Stomach smooth muscle (tissue), 2 donors: ENCODE results near the gene SYT6.

Source experiments
- H3K27ac ChIP-seq: one replicate; pipeline ENCODE4 v1.7.0; 2013; ENCODE audit warnings: mild to moderate bottlenecking, low read length, inconsistent platforms
- H3K27me3 ChIP-seq, 2 donors: one replicate each; pipeline ENCODE4 v1.7.0; 2013; ENCODE audit warnings: low read length in 2 of 2; ENCODE audit not compliant: insufficient read depth in 2 of 2, control insufficient read depth in 1 of 2
- H3K36me3 ChIP-seq, 2 donors: one replicate each; pipeline ENCODE4 v1.7.0; 2013; ENCODE audit warnings: low read length in 2 of 2; ENCODE audit not compliant: control insufficient read depth in 2 of 2, insufficient read depth in 2 of 2
- H3K4me1 ChIP-seq: one replicate; pipeline ENCODE4 v1.7.0; 2013; ENCODE audit warnings: low read length; ENCODE audit not compliant: control insufficient read depth, insufficient read depth
- H3K4me3 ChIP-seq, 2 donors: one replicate each; pipeline ENCODE4 v1.7.0; 2013; ENCODE audit warnings: low read length in 2 of 2
- H3K9ac ChIP-seq, 2 donors: one replicate each; pipeline ENCODE4 v1.7.0; 2013; ENCODE audit warnings: low read length in 2 of 2, mild to moderate bottlenecking in 1 of 2
- H3K9me3 ChIP-seq, 2 donors: one replicate each; pipeline ENCODE4 v1.7.0; 2013; ENCODE audit warnings: low read length in 2 of 2; ENCODE audit not compliant: control insufficient read depth in 2 of 2
- donor health status: healthy.
- donor health status: Pancreatic carcinoma.

Gene SYT6

DNA sequence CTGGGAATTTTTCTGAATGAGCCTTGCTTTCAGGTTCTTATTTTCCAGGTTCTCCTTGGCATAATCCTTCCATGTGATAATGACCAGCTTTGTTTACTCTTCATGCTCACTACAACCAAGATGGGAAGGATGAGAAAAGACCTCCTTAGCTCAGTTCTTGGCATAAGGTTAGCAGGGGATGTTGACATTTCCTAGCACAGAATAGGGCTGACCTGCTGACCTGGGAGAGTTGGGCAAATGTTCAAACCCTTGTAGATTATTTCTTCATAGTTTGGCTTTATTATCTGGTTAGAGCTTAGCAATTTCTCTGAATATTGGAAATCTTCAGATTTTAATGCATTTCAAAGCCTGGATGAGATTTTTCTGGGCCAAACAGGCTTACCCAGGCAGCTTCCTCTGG lies 23.6 kb upstream of the SYT6 start:
- Histone ChIP-seq H3K27ac (no peak overlapping the region), H3K4me3 (no peak overlapping the region)

DNA sequence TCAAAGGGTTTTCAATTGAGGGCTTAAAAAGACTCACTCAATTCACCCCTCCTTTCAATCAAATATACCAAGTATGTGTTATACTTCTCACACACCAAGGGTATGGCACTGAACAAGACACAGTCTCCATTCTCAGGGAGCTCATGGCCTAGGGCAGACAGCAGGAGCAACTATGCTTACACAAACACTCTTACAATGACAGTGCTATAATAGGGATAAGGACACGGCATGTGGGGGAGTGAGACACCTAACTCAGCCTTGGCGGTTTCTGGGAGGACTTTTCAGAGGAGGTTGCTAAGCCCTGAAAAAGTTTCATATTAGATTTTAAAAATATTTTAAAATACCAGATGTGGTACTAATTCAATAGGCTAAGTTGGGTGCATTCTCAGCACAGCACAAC lies 22.7 kb upstream of the SYT6 start:
- H3K36me3 ChIP-seq, result no peaks in the 10 kb centered on the region
- H3K27ac ChIP-seq, result no peak overlapping the region
- H3K9me3 ChIP-seq, result no peaks in the 10 kb centered on the region
- no peak overlapping the region for H3K4me3 ChIP-seq
- H3K4me1 ChIP-seq, result peaks cover 3% of the 10 kb centered on the region
- H3K27me3 ChIP-seq, result peaks cover 0 to 2% of the 10 kb centered on the region in 2 donors
- no peak overlapping the region for H3K9ac ChIP-seq

More for the DNA sequence above, 23.6 kb upstream of the SYT6 start:
- H3K4me1 ChIP-seq, result peaks cover 3% of the 10 kb centered on the region
- no peaks in the 10 kb centered on the region for H3K9me3 ChIP-seq
- H3K27me3 ChIP-seq, result no peaks in the 10 kb centered on the region
- H3K9ac ChIP-seq, result no peak overlapping the region
- H3K36me3 ChIP-seq, result no peaks in the 10 kb centered on the region

DNA sequence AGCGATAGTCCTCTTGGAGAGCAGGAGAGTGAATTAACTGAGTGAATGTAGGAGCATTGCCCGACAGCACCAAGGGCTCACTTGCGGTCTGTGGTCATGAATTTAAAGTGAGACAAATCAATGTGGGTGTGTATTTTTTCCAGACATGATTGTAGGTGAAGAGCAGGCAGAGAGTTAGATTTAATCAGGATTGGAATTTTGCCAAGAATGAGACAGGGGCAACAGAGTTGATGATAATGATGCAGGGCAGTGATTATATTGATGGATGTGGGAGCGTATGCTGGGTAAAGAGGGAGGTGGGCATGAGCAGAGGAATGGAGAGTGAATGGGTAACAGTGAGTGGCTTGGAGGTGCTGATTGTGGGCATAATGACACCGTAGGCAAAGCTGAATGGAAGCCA lies 20.0 kb upstream of the SYT6 start:
- peaks cover 0 to 2% of the 10 kb centered on the region in 2 donors for H3K27me3 ChIP-seq
- no peaks in the 10 kb centered on the region for H3K9me3 ChIP-seq
- H3K4me3 ChIP-seq, result no peak overlapping the region
- no peak overlapping the region for H3K27ac ChIP-seq
- peaks cover 3% of the 10 kb centered on the region for H3K4me1 ChIP-seq
- no peak overlapping the region for H3K9ac ChIP-seq
- no peaks in the 10 kb centered on the region for H3K36me3 ChIP-seq

DNA sequence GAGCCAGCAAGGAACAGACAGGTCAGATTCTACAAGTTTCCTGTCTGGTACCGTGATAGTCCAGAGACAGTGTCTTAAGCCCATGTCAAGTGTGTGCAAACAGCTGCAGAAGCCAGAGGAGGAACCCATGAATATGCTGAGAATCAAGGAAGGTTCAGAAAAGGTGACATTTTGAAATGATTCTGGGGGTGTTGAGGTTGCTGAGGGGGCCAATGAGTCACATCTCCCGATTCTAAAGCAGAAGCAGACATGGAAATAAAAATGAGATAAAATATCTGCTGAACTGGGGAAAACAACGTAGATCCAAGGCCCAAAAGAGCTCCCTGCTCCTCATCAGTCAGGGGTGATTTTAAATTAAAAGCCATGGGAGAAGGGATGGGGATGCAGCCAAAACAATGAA lies 15.8 kb upstream of the SYT6 start:
- Histone ChIP-seq H3K9me3 (no peaks in the 10 kb centered on the region), H3K36me3 (no peaks in the 10 kb centered on the region), H3K9ac (no peak overlapping the region), H3K4me1 (no peaks in the 10 kb centered on the region), H3K4me3 (no peak overlapping the region), H3K27ac (no peak overlapping the region), H3K27me3 (peaks cover 0 to 7% of the 10 kb centered on the region in 2 donors)

DNA sequence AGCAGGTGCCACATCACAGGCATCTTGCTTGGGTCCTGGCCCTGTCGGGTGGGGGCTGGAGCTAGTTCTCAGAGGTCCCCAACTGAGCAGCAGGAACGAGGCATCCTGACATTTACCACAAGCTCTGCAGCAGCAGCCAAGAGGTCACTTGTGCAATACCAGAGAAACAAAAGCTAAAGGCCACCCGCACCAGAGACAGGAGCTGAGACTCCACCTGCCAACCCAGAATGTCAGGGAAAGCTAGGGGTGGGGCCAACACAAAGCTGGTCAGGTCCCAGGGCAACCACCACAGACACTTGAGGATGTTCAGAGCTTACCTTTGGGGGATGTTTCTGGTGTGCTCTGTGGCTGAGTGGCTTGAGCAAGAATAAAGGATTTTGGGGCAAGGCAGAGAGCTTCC lies 13.6 kb upstream of the SYT6 start:
- H3K27me3 ChIP-seq, result peaks cover 0 to 7% of the 10 kb centered on the region in 2 donors
- no peak overlapping the region for H3K4me3 ChIP-seq
- no peak overlapping the region for H3K9ac ChIP-seq
- no peaks in the 10 kb centered on the region for H3K4me1 ChIP-seq
- H3K36me3 ChIP-seq, result no peaks in the 10 kb centered on the region
- H3K27ac ChIP-seq, result no peak overlapping the region
- no peaks in the 10 kb centered on the region for H3K9me3 ChIP-seq

DNA sequence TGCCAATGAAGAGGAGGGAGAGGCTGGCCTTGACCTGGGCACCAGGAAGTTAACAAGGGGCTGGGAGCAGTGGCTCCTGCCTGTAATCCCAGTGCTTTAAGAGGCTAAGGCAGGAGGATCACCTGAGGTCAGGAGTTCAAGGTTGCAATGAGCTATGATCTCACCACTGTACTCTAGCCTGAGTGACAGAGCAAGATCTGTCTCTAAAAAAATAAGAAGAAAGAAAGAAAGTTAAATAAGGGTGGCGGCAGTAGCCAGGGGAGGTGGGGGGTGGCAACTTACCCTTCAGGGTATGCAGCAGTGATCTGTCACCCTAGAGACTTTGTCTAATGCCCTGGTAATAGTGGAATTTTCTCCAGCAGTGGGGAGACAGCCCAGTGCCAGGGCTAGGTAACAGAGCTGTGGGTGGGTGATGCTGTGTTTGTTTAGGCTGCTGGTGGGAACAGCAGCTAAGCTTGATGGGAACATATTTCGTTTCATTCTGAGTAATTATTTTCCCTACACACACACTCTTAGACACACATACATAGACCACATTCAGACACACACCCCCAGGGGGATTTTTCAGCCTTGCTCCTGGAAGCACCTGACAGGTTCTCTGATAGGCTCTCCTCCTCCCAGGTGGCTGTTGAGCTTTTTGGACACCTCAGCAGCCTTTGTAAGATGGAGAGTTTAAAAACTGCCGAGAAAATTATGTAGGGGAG lies 11.3 kb upstream of the SYT6 start:
- Histone ChIP-seq H3K4me3 (no peak overlapping the region), H3K4me1 (no peaks in the 10 kb centered on the region)

DNA sequence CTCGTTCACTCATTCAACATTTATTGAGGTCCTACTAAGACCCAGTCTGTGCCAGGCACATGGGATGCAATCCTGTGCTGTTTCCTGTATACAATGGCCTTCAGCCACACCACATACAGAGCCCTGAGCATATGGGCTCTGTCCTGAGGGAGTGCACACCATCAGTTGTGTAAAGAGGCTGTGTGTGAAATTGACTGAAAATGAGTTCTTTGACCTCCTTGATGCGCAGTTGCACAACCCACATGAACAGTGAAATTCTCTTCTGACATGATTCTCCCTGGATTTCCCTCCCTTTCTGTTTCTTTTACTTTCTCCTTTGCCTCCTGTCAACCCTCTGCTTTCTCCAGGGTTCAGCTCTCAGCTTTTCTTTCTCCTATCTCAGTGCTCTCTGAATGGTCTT lies 6.3 kb upstream of the SYT6 start:
- no peak overlapping the region for H3K4me3 ChIP-seq
- peaks cover 21 to 22% of the 10 kb centered on the region in 2 donors for H3K27me3 ChIP-seq
- peaks cover under 1% of the 10 kb centered on the region for H3K4me1 ChIP-seq
- H3K9me3 ChIP-seq, result no peaks in the 10 kb centered on the region
- no peaks in the 10 kb centered on the region for H3K36me3 ChIP-seq
- no peak overlapping the region for H3K9ac ChIP-seq
- H3K27ac ChIP-seq, result no peak overlapping the region

More for the DNA sequence above, 11.3 kb upstream of the SYT6 start:
- H3K27ac ChIP-seq, result no peak overlapping the region
- no peak overlapping the region for H3K9ac ChIP-seq
- H3K36me3 ChIP-seq, result no peaks in the 10 kb centered on the region
- H3K27me3 ChIP-seq, result peaks cover 0 to 6% of the 10 kb centered on the region in 2 donors
- no peaks in the 10 kb centered on the region for H3K9me3 ChIP-seq

DNA sequence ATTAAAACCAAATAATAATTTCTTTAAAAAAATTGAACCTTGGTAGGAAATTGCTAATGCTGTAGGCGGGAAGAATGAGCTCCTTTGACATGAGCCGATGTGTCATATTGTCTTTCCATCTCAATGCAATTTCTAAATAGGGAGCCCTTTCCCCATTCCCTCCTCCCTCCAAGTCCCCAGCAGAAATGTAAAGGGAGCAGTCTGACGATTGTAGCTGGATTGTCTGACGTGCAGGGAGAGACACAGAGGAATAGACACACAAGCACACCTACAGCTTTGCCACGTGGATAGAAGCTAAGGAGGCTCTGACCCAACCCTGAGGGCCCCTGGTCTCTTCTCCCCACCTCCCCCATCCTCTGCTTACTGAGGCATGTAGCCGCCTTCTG lies 3.6 kb upstream of the SYT6 start:
- H3K4me3 ChIP-seq, result no peak overlapping the region
- no peak overlapping the region for H3K27ac ChIP-seq
- no peaks in the 10 kb centered on the region for H3K36me3 ChIP-seq
- peaks cover 42 to 46% of the 10 kb centered on the region in 2 donors for H3K27me3 ChIP-seq
- no peak overlapping the region for H3K9ac ChIP-seq
- H3K9me3 ChIP-seq, result no peaks in the 10 kb centered on the region
- H3K4me1 ChIP-seq, result peaks cover 26% of the 10 kb centered on the region

DNA sequence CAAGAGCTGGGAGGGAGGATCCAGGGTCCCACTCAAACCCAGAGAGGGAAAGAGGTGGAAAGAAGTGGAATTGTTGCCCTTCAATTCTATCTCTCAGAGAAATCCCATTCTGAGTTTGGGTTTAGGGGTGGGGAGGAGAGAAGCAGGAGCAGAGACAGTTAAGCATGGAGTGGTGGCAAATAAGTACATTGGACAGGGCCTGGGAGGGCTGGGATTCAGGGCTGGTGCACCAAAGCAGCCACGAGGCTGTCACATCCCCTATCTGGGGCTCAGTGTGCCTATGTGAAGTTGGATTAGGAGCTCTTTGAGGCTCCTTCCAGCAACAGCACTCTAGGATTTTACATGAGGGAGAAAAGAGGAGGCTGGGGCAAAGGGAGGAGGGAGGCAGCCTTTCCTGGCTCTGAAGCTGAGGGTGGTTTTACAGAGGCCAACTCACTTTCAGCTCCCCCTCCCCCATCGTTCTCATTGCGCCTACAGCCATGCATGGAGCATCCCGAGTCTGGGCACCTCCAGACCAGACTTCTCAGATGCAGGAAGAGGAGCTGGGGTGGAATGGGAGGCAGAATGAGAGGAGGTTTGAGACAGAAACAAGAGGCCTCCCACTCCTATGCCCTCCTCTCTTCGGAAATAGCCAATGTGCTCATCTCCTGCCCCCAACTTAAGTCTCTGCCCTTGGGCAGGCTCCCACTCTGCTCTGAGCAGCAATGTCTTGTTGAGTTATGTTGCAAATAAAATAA lies 3.0 kb upstream of the SYT6 start:
- Histone ChIP-seq H3K27me3 (peaks cover 47 to 52% of the 10 kb centered on the region in 2 donors), H3K9me3 (no peaks in the 10 kb centered on the region), H3K9ac (no peak overlapping the region), H3K27ac (no peak overlapping the region), H3K4me1 (peaks cover 30% of the 10 kb centered on the region), H3K4me3 (no peak overlapping the region), H3K36me3 (no peaks in the 10 kb centered on the region)

DNA sequence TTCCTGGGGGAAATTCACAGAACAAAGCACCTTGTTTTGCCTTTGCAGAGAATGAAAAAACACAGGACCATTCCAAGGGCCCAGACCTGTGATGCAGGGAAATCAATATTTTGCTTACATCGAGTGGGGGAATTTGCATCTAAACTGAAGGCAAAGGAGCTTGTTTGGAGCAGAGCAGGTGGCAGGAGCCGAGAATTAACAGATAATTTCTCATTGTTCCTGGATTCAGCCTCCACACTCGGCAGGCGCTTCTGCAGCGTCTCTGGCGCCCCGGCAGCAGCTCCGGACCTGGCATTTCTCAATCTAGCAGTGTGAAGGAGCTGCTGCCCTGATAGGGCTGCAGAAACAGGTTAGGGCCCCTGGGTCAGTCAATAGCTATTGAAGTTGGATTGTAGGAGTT lies 2.0 kb upstream of the SYT6 start:
- Histone ChIP-seq H3K9ac (no peak overlapping the region), H3K27me3 (peaks cover 55 to 56% of the 10 kb centered on the region in 2 donors), H3K4me1 (peaks cover 30% of the 10 kb centered on the region), H3K27ac (no peak overlapping the region), H3K9me3 (no peaks in the 10 kb centered on the region), H3K36me3 (no peaks in the 10 kb centered on the region), H3K4me3 (no peak overlapping the region)

DNA sequence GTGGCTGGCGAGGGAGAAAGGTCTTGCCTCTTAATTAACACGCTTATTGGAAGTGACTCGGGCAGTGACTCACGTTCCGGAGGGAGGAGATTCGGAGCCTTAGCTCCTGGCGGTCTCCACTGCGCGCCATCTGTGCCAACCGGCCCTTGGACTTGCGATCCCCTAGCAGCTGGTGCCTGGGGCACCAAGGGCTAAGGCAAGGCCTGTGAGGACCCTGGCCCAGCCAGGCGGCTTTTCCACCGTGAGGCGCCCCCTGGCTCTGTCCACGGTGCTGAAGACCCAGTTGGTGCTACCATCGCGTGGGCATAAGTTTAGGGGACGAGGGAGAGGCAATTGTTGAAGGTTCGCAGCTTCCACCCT lies 1.3 kb upstream of the SYT6 start:
- Histone ChIP-seq H3K4me1 (peaks cover 30% of the 10 kb centered on the region), H3K27me3 (peaks cover 56 to 61% of the 10 kb centered on the region in 2 donors), H3K36me3 (no peaks in the 10 kb centered on the region), H3K9ac (no peak overlapping the region), H3K27ac (no peak overlapping the region), H3K9me3 (no peaks in the 10 kb centered on the region), H3K4me3 (no peak overlapping the region)
